HG02973 (cell line): ENCODE measurements around the gene KRT35.
"Not testable (repeated sequence)": the region's sequence is repeated elsewhere in the genome, so short reads cannot be mapped to it uniquely, and the experiment has no call there.

Experiments
- ATAC-seq: cut with Tn5 transposase; IDR thresholded peaks from one replicate; pipeline ENCODE4 v1.9.1; 2021; ENCODE audit warnings: moderate library complexity; ENCODE audit not compliant: unreplicated experiment

The KRT35 gene

DNA sequence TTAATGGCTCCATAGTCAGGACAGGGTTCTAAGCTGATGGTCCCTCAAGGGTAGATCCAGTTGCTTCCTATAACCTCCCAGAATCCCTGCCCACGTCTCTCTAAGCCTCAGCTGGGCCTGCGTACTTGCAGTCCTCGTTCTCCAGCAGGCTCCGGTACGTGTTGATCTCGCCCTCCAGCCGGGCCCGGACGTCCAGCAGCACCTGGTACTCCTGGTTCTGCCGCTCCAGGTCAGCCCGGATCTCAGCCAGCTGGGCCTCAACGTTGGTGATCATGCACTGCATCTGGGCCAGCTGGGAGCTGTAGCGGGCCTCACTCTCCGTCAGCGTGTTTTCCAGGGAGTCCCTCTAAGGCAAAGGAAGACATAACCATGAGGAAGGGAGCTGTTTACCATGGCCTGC lies 18.2 kb downstream of the KRT35 start:
- ATAC-seq = no peak

DNA sequence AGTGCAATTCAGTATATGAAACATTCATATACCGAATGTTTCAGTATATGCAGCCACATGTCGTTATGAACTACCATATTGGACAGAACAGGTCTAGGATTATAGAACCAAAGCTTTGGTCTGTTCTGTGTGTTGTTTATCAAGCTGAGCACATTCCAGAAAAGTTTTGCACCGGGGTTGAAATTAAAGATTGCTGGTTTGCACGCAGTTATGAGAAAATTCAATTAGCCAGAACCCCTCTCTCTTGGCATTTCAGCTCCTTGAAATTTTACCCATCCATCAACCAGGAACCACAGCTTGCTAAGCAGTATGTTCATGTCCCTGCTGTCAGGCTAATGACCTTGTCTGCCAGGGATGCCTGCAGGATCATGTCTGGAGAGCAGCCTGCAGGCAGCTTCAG lies 23.3 kb downstream of the KRT35 start:
- no peak for ATAC-seq

- ATAC-seq = no peak
Measured at GRCh38 chr17:41456204-41456603, 24.7 kb downstream of the KRT35 start.

DNA sequence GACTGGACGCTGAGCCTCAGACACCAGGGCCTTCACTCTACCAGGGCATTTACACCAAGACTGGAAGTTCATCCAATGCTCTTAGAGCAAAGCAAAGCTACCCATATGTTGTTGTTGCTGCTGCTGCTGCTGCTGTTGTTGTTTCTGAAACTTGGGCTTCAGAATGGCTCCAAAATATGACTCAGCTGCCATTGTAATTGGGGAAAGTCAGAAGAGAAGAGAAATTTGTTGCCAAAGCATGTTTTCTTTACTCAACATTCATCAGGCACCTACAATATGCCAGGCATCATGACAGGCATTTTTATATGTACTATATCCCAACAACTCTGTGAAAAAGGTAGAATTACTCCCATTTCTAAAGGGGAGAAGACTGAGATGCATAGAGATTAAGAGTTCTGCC lies 25.7 kb downstream of the KRT35 start:
- ATAC-seq = no peak

DNA sequence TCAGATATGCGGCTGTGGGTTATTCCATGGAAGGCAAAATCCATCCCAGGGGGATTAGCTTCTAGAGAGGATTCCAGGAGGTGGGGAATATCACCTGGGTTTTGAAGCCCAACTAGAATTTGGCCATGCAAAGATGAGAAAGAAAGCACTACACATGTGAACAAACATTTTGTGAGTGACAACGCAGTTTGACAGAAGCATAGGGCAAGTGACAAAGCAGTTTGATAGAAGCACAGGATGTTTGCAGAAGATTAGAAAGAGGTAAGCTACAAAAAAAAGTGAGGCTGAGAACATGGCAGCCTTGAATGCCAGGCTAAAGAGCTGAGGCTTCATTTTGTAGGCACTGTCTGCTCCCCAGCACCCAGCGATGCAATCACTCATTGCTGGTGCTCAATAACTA lies 27.9 kb downstream of the KRT35 start:
- ATAC-seq = no peak

GRCh38 chr17:41452281-41452680 lies 28.7 kb downstream of the KRT35 start:
- no peak for ATAC-seq

- ATAC-seq = no peak
Measured at GRCh38 chr17:41451154-41451728, 29.7 kb downstream of the KRT35 start.

DNA sequence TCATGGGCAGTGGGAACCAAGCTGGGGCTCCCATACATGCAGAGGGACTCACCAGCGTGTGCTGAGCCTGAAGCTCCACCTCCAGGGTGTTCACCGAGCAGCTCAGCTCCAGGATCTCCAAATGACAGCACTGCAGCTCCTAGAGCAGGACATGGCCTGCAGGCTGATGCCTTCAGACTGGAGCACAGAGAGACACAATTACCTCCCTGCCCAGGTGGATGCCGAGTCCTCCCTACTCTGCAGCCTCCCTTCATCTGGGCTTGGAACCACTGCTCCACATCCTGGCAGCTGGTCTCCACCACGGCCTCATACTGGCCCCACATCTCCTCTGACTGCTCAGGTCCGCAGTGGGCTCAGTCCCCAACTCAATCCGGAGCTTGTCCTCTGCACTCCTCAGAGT lies 31.9 kb downstream of the KRT35 start:
- ATAC-seq = no peak

- no peak for ATAC-seq
Measured at GRCh38 chr17:41448506-41448905, 32.4 kb downstream of the KRT35 start.

- ATAC-seq = no peak
Measured at GRCh38 chr17:41446806-41447205, 34.1 kb downstream of the KRT35 start.

GRCh38 chr17:41444640-41445039 lies 36.3 kb downstream of the KRT35 start:
- ATAC-seq = no peak

DNA sequence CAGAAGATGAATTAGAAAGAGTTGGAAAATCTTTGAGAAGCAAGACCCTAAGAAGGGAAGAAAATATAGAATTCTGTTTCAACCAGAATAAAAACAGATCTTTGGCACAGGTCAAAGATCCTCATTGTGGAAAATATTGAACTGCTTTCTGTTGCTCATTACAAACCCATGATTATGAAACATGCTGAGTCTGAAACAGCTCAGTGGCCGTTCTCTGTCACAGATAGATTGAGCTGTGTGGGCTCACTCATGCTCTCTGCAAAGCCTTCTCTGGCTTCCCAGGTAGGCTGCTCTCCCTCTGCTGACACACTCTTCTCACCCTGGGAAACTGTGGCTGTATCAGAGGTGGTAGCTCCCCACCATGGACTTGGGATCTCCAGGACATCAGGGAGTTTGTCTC lies 36.8 kb downstream of the KRT35 start:
- ATAC-seq = no peak

DNA sequence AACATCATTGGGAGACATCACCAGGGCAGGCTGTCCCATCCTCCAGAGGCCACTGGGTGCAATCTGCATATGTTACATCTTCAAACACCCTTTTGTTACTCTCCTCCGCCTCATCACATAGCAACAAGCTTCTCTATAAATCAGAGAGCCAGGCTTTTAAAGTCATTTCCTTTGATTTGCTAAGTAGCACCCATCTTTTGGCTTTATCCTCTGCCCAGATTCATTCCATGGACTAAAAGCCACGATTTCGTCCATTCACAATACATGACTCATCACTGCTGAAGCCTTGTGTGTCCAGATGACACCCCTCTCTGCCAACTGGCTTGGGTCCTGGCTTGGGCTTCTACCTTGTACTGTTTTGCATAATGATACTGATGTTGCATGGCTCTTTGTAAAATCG lies 38.2 kb downstream of the KRT35 start:
- no peak for ATAC-seq

GRCh38 chr17:41440531-41441033 lies 40.4 kb downstream of the KRT35 start, which contains the start of gene KRT38:
KRT38 (minus strand) TSS chr17:41440983; CDS start chr17:41440921, 62 bp downstream.
- ATAC-seq = no peak

- no peak for ATAC-seq
Measured at GRCh38 chr17:41439375-41439774, 41.6 kb downstream of the KRT35 start.

DNA sequence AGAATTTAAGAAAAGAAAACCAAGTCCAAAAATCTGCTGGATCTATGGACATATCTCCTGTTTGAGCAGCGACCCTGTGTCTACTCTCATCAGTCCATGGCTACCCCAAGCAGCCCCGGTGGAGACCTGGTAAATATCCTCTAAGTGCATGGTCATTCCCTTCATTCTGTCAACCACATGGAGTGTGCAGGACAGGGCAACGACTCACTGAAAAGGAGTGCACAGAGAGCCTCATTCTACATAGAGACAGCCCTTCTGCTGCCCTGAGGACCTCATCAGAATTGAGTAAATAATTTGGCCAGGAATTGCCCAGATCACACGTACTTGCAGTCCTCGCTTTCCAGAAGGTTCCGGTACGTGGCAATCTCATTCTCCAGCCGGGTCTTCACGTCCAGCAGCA lies 43.2 kb downstream of the KRT35 start:
- no peak for ATAC-seq

- no peak for ATAC-seq
Measured at GRCh38 chr17:41437254-41437653, 43.7 kb downstream of the KRT35 start.

DNA sequence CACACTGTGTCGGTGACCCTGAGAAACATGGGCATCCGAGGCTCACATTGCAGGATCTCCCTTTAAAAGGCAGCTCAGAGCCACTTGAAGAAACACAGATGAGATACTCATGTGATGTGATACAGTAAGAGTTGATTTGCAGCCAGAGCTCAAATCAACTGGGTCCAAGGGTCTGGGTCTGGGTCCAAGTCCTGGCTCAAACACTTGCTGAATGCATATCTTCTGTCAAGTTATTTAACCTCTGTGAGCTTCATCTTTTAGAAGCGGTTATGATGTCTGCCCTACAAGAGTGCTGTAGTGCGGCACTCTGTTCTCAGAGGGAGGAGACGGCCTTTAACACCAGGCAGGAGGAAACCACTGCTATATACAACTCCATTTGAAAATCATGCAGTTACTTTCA lies 46.5 kb downstream of the KRT35 start:
- ATAC-seq = no peak

GRCh38 chr17:41434005-41434404 lies 46.9 kb downstream of the KRT35 start:
- no peak for ATAC-seq

DNA sequence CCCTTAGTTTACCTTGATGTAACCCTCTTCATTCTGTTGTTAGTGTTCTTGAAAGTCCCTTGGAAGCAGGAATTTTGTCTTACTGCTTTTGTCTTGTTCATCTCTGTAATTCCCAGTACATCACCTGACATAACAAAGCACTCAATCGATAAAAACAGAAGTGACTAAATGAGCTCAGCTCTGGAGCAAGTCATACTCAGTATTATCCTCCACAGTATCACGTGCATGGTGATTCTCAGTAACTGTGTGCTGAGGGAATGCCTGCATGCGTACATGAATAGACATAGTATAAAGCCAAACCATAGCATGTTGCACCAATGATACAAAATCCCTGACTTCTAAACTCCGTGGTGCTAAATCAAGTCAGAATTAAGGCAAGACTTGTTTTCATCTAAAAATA lies 47.4 kb downstream of the KRT35 start:
- no peak for ATAC-seq

DNA sequence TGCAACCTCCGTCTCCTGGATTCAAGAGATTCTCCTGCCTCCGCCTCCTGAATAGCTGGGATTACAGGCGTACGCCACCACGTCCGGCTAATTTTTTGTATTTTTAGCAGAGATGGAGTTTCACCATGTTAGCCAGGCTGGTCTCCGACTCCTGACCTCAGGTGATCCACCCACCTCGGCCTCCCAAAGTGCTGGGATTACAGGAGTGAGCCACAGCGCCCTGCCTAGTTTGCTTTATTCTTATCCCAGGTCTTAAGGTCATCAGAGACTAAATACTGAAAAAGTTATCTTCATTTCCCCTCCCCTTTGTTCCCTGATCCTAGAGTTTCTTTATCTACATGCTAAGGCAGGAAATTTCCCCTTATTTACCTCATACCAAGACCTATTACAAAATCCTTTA lies 50.6 kb downstream of the KRT35 start:
- ATAC-seq = not testable (repeated sequence)

- ATAC-seq = no peak
Measured at GRCh38 chr17:41429667-41430066, 51.3 kb downstream of the KRT35 start.

- no peak for ATAC-seq
Measured at GRCh38 chr17:41428591-41429291, 52.2 kb downstream of the KRT35 start.
